CD4-positive, alpha-beta T cell treated with Interferon gamma for 1 hour (primary cell): ENCODE data around the gene PRSS53.

Experiments used
- DNase-seq: peaks from one replicate; pipeline ENCODE4 v3.0.0-alpha.2; 2020

Gene PRSS53

DNA sequence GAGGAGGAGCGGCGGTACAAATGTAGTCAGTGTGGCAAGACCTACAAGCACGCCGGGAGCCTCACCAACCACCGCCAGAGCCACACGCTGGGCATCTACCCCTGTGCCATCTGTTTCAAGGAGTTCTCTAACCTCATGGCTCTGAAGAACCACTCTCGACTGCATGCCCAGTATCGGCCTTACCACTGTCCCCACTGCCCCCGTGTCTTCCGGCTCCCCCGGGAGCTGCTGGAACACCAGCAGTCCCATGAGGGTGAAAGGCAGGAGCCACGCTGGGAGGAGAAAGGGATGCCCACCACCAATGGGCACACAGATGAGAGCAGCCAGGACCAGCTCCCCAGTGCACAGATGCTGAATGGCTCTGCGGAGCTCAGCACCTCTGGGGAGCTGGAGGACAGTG is 11.7 kb downstream of the PRSS53 start:
- no peak for DNase-seq

- no peak for DNase-seq
Measured at GRCh38 chr16:31076319-31076718, 12.4 kb downstream of the PRSS53 start.

GRCh38 chr16:31074814-31075183 is 13.9 kb downstream of the PRSS53 start:
- no peak for DNase-seq

GRCh38 chr16:31073970-31074813 is 14.6 kb downstream of the PRSS53 start, which contains the start of the genes ZNF646 and ZNF668:
Gene ZNF646, plus strand, starts transcription at chr16:31074422. Its CDS starts 1,903 bp downstream, at chr16:31076325.
Gene ZNF668, minus strand, starts transcription at chr16:31074240. Its CDS starts 9,781 bp downstream, at chr16:31064459.
- peak; percentile 98 for DNase-seq

DNA sequence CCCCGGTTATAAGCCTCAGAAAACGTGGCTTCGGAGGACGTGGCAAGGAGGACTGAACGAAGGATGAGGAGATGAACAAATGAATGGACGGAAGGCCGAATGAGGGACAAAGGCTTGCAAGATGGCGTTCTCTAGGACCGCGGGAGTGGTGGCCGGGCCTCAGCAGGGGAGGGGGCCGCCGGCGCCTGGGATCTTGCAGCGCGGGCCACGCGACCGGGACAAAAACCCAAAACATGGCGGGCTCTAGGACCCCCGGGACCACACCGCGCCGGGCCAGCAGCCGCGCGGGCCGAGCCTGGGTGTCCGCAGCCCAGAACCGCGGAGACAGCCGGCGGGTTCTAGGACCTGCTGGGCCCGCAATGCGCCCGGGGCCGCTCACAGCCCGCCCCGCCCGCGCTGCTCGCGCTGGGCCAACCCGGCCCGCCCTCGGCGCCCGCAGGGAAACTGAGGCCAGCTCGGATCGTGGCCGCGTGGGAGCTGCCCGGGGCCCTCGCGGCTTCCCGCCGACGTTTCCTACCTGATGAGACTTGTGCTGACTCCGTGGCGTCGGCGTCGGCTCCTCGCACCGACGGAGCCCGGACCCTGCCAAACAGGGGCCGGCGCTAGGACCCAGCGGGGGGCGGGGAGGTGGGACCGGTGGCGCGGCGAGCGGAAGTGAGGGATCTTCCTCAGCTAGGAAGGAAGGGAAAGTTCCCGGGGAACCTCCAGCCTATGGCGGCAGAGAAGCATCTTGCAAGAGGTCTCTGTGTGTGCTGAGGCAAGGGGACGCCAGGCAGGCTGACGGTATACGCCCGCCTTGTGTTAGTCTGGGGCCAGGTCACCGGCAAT is 15.4 kb downstream of the PRSS53 start:
- peak; percentile 77 for DNase-seq

- no peak for DNase-seq
Measured at GRCh38 chr16:31072540-31073141, 16.1 kb downstream of the PRSS53 start.

DNA sequence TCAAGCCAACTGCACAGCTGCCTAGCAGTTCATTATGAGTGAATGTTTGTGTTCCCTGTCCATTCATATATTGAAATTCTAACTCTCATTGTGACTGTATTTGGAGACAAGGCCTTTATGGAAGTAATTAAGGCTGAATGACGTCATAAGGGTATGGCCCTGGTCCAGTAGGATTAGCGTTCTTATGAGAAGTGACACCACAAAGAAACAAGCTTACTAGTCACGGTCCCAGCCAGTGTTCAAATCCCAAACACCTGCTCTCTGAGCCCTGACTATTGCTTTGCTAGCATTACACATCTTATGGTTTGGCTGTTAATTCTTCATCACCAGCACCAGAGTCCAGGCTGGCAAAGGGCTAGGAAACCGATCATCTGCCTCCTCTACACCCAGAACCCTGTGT is 16.9 kb downstream of the PRSS53 start:
- DNase-seq, result no peak

DNA sequence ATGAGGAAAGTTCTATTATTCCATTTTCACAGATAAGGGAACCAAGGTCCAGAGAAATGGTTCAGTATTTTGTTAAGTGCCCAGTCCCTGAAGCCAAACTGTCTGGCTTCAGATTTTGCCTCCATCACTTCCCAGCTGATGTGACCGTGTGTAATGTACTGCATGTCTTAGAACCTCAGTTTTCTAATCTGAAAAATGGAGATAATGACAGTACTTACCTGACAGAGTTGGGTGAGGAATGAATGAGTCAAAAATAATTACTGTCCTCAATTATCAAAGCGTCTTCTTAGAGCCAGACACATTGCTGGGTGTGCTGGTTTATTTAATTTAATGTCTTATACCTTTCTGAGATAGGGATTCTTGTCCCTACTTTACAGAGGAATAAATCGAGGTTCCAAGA is 21.4 kb downstream of the PRSS53 start:
- DNase-seq, result no peak

DNA sequence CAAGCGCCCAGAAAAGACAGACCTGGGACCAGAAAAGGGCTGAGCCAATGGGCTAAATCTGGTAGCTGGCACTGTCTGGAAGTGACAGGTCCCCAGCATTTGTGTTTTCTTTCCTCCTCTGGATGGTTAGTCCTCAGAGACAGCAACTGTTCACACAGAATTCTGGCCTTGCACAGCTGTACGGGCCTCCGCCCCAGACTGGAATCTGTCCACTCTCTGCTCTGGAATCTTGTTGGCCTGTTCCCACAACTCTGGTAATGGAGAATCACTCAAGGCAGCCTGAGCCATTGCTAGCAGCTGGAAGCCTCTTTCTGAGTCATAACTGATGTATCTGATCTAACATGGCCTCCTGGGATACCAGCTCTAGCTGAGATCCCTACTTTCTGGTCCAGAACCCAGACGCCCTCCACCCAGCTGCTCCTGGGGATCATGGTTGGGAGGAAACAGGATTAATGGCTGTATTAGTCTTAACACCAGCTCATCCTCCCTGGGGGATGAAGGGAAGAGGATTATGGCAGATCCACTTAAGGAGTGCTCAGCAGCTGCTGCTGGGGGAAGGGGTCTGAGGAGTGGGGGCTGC is 23.8 kb downstream of the PRSS53 start:
- DNase-seq, result no peak

DNA sequence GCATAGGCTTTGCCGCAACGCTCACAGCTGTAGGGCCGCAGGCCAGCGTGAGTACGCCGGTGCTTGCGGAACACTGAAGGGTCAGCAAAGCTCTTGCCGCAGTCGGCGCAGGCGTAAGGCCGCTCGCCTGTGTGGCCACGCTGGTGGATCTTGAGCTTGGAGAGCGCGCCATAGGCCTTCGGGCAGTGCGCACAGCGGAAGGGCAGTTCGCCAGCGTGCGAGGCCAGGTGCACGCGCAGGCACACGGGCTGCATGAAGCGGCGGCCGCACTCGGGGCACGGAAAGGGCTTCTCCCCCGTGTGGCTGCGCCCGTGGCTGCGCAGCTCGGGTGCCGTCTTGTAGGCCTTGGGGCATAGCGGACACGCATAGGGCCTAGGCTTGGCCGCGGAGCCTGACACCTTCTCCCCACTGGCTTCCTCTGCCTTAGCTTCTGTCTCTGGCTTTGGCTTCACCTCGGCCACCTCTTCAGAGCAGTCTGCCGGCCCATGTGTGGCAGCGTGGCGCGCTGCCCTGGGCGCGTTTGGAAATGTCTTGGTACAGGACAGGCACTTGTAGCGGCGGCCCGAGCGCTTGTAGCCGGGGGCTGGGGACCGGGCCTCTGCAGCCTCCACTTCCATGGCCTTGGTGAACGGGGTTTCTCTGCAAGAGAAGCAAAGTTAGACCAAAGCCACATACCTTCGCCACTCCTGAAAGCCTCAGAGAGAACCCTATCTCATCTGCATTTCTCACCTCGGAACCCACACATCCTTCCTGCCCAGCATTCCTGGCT is 24.7 kb downstream of the PRSS53 start:
- DNase-seq, result no peak

DNA sequence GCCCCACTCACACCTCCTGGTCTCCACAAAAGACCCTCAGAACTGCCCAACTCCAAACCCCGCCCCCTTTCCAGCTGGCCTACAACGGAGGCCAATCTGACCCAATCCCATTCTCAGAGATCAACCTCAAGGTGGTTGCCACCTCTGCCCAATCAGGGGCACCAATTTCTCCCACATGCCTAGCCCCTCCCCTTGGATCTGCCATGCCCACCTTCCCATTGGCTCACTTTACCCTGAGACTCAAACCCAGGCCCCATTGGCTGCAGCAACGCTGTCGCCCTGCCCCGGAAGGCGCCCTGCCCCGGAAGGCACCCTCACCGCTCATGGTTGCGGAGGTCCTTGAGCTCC is 25.3 kb downstream of the PRSS53 start:
- DNase-seq, result no peak

DNA sequence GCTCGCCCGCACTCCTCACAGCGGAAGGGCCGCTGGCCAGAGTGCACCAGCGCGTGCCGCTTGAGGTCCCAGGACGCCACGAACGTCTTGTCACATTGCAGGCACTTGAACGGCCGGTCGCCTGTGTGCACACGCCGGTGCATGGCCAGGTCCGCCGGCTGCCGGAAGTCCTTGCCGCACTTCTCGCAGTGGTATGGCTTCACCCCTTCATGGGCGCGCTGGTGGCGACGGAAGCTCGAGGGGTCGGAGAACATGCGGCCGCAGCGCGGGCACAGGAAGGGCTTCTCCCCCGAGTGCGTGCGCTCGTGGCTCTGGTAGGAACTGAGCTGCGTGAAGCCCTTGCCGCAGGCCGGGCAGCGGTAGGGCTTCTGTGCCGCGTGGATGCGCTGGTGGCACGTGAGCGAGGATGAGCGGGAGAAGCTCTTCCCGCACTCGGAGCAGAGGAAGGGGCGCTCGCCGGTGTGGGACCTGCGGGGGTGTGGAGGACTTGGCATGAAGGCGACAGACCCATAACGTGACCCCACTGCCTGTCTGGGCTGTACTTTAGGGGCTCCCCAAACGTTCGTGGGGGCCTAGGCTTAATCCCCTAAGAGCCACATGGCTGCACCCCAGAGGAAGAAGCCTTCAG is 26.8 kb downstream of the PRSS53 start:
- no peak for DNase-seq

DNA sequence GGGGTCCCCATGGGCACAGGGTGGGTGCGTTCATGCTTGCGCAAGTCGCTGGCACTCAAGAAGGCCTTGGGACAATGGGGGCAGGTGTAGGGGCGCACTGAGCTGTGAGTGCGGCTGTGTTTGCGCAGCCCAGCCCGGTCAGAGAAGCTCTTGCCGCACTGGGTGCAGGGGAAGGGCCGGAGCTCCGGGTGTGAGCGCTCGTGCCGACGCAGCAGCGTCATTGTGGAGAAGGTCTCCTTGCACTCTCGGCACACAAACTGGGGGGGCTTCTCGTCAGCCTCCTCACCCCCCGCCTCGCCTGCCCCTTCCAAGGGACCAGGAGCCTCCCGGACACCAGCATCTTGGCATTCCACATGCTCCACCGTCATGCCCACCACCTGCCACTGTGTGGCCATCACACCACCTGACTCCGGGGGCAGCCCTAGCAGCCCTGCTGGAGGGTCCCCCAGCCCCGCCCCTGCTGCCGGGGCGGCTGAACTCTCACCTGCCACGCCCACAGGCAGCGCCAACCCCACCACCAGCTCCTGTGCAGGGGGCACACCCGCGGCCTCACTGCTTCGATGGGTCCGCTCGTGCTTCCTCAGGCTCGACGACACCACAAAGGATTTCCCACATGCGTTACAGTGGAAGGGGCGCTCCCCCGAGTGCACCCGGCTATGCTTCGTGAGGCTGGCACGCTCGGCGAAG is 27.5 kb downstream of the PRSS53 start:
- DNase-seq, result no peak

DNA sequence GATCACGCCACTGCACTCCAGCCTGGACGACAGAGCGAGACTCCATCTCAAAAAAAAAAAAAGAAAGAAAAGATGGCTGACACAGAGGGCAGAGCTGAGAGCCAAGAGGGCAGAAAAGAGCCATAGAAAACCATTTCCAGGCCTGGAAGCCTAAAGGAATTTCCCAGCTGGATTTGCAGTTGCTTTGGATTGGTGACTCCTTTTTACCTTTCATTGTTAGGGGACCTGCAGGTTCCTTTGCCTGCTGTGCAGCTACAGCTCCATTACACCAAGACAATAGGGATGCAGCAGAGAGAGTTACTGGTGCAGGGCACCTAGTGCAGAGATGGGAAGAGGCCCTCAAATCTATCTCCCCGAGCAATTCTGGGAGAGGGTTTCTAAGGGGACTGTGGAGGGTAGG is 33.1 kb downstream of the PRSS53 start:
- no peak for DNase-seq

DNA sequence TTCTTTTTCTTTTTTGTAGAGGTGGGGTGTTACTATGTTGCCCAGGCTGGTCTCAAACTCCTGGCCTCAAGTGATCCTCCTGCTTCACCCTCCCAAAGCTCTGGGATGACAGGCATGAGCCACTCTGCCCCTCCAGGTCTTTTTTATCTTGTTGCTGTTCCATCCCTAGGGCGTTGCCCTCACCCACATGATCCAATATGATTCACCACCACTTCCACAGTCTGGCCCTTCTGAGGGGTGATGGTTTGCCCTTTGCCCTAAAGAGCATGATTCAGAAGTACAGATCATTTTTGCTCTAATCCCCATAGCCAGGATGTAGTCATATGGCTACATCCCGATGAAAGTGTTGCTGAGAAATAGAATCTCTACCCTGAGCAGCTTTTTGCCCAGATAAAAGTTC is 36.6 kb downstream of the PRSS53 start:
- peak; percentile 37 for DNase-seq

GRCh38 chr16:31050280-31051030 is 38.3 kb downstream of the PRSS53 start:
- no peak for DNase-seq

GRCh38 chr16:31043898-31044481 is 44.8 kb downstream of the PRSS53 start:
- DNase-seq, result no peak

DNA sequence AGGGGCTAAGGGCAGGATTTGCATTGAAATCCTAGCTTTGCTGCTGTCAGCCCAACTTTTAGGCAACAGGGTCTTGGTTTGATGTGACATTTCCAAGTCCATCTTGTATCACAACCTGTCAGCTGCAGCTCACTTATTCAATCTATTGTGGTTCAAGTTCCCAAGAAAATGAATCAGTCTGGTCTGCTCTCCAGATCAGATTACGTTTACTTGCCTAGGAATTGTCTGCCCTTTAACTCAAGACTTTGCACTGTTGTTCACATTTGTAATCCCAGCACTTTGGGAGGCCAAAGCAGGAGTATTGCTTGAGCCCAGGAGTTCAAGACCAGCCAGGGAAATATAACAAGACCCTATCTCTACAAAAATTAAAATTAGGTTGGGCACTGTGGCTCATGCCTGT is 45.4 kb downstream of the PRSS53 start:
- no peak for DNase-seq

- DNase-seq, result no peak
Measured at GRCh38 chr16:31042866-31043265, 45.9 kb downstream of the PRSS53 start.

DNA sequence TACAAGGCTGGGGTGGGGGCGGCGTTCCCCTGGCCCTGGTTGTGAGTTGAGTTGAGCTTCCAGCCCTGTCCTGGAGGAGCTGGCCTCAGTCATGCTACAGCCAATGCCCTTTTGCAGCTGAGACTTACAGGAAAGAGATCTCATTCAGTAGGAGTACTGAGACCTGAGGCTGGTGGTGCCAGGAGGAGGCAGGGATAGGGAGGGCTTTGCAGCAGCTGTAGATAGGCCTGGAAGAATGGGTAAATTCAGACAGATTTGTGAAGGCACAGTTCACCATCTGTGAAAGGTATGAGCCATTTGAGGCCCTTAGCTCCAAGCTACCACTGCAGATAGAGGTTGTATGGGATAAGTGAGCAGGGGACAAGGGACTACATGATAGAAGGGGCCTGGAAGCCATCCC is 49.8 kb downstream of the PRSS53 start:
- DNase-seq, result no peak
